OCI-LY3 (cell line): Measurements from ENCODE around the gene SYNPO.

ENCODE experiments used
- H2AFZ ChIP-seq: fragments of 200-600, 300-600 bp; shearing (Covaris generic); 2 replicates; pipeline ENCODE4 v1.6.0; 2014; ENCODE audit warnings: antibody characterized with exemption, low read depth, low read length
- H3K27ac ChIP-seq: fragments of 200-600, 300-600 bp; sonication (generic); 2 replicates; pipeline ENCODE4 v1.5.1; 2014; ENCODE audit warnings: mild to moderate bottlenecking, low read length, moderate library complexity, mixed read lengths
- H3K27me3 ChIP-seq: fragments of 200-600, 300-600 bp; sonication (generic); 2 replicates; pipeline ENCODE4 v1.6.1; 2014; ENCODE audit warnings: low read depth, low read length, mixed read lengths
- H3K36me3 ChIP-seq: fragments of 200-600, 300-600 bp; sonication (generic); replicated peaks from 2 replicates; pipeline ENCODE3; 2014; ENCODE audit warnings: low read depth, low read length, mixed read lengths
- H3K4me1 ChIP-seq: fragments of 300-600, 200-600 bp; sonication (generic); 2 replicates; pipeline ENCODE4 v1.6.1; 2014; ENCODE audit warnings: low read length, mixed read lengths
- H3K4me2 ChIP-seq: fragments of 200-600, 300-600 bp; sonication (generic); 2 replicates; pipeline ENCODE4 v1.6.1; 2014; ENCODE audit warnings: low read length, mixed read lengths
- H3K4me3 ChIP-seq: fragments of 300-600, 200-600 bp; sonication (generic); 2 replicates; pipeline ENCODE4 v1.5.1; 2014; ENCODE audit warnings: antibody characterized with exemption, mild to moderate bottlenecking, low read length, moderate library complexity
- H3K79me2 ChIP-seq: fragments of 300-600, 200-600 bp; shearing (Covaris generic); 2 replicates; pipeline ENCODE4 v1.6.1; 2014; ENCODE audit warnings: mild to moderate bottlenecking, low read length, mixed read lengths
- H3K9ac ChIP-seq: fragments of 300-600, 200-600 bp; shearing (Covaris generic); 2 replicates; pipeline ENCODE4 v1.6.0; 2014; ENCODE audit warnings: mild to moderate bottlenecking, low read length, moderate library complexity
- H3K9me3 ChIP-seq: fragments of 200-600, 300-600 bp; shearing (Covaris generic); 2 replicates; pipeline ENCODE4 v1.6.1; 2014; ENCODE audit warnings: low read length, mixed read lengths; ENCODE audit not compliant: insufficient read depth
- H4K20me1 ChIP-seq: fragments of 200-600, 300-600 bp; sonication (generic); 2 replicates; pipeline ENCODE4 v1.6.1; 2016; ENCODE audit warnings: low read length, mixed read lengths; ENCODE audit not compliant: insufficient read depth
- EZH2phosphoT487 ChIP-seq: fragments of 200-600 bp; shearing (Covaris generic); IDR thresholded peaks from 2 replicates; pipeline ENCODE4 v1.6.1; 2018; ENCODE audit warnings: antibody characterized with exemption, mixed run types, low read depth
- TF ChIP-seq, protein P1 (sequence below): fragments of 200-600, 300-600 bp; sonication (generic); IDR thresholded peaks from 2 replicates; pipeline ENCODE4 v1.5.1; 2014; ENCODE audit warnings: antibody characterized with exemption, low read length, low read depth

The SYNPO gene

GRCh38 chr5:150633429-150633828, 7.0 kb upstream of the SYNPO start:
- Histone ChIP-seq H3K9me3 (no peaks in the 10 kb centered on the region), H3K4me3 (no peak overlapping the region), H3K4me1 (no peaks in the 10 kb centered on the region), H3K9ac (no peak overlapping the region), H2AFZ (no peak overlapping the region), H4K20me1 (no peaks in the 10 kb centered on the region), H3K4me2 (no peak overlapping the region), H3K36me3 (no peaks in the 10 kb centered on the region), H3K27ac (no peak overlapping the region), H3K27me3 (0 out of 2 replicates have a peak, but pooled peaks cover 3% of the 10 kb centered on the region), H3K79me2 (no peaks in the 10 kb centered on the region)
- TF ChIP-seq, protein P1, sequence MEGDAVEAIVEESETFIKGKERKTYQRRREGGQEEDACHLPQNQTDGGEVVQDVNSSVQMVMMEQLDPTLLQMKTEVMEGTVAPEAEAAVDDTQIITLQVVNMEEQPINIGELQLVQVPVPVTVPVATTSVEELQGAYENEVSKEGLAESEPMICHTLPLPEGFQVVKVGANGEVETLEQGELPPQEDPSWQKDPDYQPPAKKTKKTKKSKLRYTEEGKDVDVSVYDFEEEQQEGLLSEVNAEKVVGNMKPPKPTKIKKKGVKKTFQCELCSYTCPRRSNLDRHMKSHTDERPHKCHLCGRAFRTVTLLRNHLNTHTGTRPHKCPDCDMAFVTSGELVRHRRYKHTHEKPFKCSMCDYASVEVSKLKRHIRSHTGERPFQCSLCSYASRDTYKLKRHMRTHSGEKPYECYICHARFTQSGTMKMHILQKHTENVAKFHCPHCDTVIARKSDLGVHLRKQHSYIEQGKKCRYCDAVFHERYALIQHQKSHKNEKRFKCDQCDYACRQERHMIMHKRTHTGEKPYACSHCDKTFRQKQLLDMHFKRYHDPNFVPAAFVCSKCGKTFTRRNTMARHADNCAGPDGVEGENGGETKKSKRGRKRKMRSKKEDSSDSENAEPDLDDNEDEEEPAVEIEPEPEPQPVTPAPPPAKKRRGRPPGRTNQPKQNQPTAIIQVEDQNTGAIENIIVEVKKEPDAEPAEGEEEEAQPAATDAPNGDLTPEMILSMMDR: no peak
- no peak for TF ChIP-seq EZH2phosphoT487

DNA sequence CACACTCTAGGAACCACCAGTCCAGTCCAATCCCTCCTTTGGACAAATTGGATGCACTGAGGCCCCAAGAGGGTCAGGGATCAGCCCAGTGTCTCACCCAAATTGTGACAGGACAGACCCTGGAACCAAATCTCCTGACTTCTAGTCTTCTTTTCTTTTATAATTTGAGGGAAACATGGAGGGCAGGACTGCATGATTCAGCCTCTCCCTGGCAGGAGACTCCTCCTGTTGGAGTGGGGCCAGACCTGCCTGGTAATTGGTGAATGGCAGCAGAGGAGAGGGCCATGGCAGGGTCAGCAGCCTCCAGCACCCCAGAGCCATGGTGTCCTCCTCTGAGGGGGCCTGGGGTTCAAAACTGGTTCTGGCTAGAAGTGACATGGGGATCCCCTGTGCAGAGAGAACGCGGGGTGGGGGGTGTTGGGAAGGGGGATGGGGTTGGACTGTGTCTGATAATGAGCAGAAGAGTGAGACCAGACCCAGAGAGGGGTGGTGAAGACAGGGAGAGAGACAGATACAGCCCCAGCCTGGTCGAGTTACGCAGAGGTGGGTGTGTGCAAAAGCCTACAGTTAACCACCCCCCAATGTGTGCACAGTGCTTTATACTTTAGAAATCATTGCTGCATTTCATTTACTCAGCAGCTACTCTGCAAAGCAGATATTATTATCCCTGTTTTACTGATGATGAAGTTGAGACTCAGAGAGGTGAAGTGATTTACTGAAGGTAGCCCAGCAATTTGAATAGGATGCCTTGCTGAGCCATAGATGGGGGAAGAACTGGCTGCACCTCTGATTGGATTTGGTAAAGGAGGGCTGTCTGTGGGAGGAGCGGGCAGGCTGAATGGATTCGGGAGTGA, 3.8 kb upstream of the SYNPO start:
- Histone ChIP-seq H3K4me2 (no peak overlapping the region), H4K20me1 (no peaks in the 10 kb centered on the region), H3K27me3 (0 out of 2 replicates have a peak, but pooled peaks cover 3% of the 10 kb centered on the region), H3K9me3 (no peaks in the 10 kb centered on the region), H3K36me3 (no peaks in the 10 kb centered on the region), H2AFZ (no peak overlapping the region), H3K4me1 (no peaks in the 10 kb centered on the region), H3K79me2 (no peaks in the 10 kb centered on the region), H3K27ac (no peak overlapping the region), H3K4me3 (no peak overlapping the region), H3K9ac (no peak overlapping the region)
- TF ChIP-seq, protein P1: no peak
- TF ChIP-seq EZH2phosphoT487: no peak

DNA sequence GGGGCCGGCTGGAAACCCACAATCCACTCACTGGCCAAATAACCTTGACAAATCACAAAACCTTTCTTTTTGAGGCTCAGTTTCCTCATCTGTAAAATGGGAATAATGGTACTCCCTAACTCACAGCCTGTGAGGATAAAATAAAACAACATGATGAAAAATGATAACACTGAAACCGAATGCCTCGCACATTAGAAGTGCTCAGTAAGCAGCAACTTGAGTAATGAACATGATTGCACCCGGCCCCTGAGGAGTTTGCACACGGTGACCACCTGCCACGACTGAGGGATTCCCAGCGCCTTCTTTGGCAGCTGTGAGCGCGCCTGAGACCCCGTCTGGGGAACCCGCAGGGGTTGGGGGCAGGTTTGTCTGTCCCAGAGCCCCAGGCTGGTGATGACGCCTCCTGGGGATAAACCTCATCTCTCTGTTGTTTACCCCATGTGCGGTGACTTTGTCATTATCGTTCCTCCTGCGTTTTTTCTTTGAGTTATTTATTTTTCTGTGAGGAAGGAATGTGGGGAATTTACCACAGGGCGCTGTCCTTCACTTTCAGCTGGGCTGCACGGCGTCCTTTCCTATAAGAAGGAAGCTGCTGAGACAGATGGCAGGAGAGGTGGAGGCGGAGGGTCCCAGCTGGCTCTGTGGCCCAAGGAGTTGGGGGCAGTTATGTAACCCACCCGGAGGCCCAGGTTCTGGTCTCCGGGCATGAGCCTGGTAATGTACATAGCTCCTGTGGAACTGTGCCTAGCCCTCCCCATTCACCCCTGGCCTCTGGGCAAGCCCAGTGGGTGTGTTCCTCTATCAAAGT, 3.0 kb upstream of the SYNPO start:
- Histone ChIP-seq H3K4me2 (no peak overlapping the region), H4K20me1 (no peaks in the 10 kb centered on the region), H3K9me3 (no peaks in the 10 kb centered on the region), H3K36me3 (no peaks in the 10 kb centered on the region), H3K79me2 (no peaks in the 10 kb centered on the region), H3K27me3 (0 out of 2 replicates have a peak, but pooled peaks cover 3% of the 10 kb centered on the region), H3K9ac (no peak overlapping the region), H2AFZ (no peak overlapping the region), H3K4me3 (no peak overlapping the region), H3K27ac (no peak overlapping the region), H3K4me1 (no peaks in the 10 kb centered on the region)
- TF ChIP-seq, protein P1: no peak
- TF ChIP-seq EZH2phosphoT487: no peak

DNA sequence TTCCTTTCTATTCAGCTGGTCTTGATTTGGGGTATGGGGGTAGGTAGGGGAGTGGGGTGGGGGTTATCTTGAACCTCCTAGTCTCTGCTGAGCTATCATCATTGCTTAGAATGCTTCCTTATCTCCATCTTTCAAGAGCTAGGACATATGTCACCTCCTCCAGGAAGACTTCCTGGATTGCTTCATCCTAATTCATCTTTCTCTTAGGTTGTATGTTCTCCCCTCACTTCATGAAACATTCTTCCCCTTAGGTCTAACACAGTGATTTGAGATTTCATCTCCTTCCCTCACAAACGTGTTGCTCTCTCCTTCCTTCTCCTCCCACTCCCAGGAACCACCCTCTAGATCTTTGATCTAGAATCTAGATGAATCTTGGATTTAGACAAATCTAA, 2.4 kb upstream of the SYNPO start:
- no peak overlapping the region for H3K4me2 ChIP-seq
- H3K27ac ChIP-seq: no peak overlapping the region
- H3K79me2 ChIP-seq: no peaks in the 10 kb centered on the region
- H3K27me3 ChIP-seq: 0 out of 2 replicates have a peak, but pooled peaks cover 3% of the 10 kb centered on the region
- no peak overlapping the region for H3K9ac ChIP-seq
- H4K20me1 ChIP-seq: no peaks in the 10 kb centered on the region
- no peaks in the 10 kb centered on the region for H3K9me3 ChIP-seq
- no peak overlapping the region for H3K4me3 ChIP-seq
- TF ChIP-seq, protein P1: no peak
- H3K4me1 ChIP-seq: no peaks in the 10 kb centered on the region
- H3K36me3 ChIP-seq: no peaks in the 10 kb centered on the region
- H2AFZ ChIP-seq: no peak overlapping the region
